ENCODE results near the gene CACFD1. TPM values are rescaled to one million over a fixed set of nuclear protein-coding genes. Genes with fewer than 3 reads are reported as not detected.

CACFD1 gene
- total RNA-seq, 1 donor = 4.4 TPM

GRCh38 chr9:133428617-133429101 is 31.1 kb upstream of the CACFD1 start:
- no peak for TF ChIP-seq CTCF (IDR thresholded peaks at IDR 0.05; ENCODE audit: insufficient read depth, low read length)
- H3K4me3 ChIP-seq (ENCODE audit: low read depth, low read length) = peak overlapping the region; percentile 28
- DNase-seq (ENCODE audit: low read depth) = no peak

DNA sequence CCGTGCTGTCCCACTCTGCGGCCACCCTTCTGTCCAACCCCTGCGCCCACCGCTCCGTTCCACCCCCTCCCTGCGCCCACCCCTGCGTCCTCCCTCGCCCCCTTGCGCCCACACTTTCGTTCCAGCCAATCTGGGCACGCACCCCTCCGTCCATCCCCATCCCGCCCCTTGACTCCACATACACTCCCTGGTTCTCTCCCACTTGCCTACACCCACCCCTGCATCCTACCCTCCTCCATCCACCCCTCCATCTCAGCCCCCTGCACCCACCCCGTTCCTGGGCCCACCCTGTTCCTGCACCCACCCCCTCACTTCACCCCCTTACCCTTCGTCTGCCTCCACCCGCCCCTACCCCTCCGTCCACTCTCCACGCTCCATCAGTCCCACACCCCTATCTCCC is 30.6 kb upstream of the CACFD1 start:
- TF ChIP-seq CTCF (IDR thresholded peaks at IDR 0.05; ENCODE audit: insufficient read depth, low read length) = no peak
- no peak overlapping the region for H3K4me3 ChIP-seq (ENCODE audit: low read depth, low read length)
- DNase-seq (ENCODE audit: low read depth) = no peak

DNA sequence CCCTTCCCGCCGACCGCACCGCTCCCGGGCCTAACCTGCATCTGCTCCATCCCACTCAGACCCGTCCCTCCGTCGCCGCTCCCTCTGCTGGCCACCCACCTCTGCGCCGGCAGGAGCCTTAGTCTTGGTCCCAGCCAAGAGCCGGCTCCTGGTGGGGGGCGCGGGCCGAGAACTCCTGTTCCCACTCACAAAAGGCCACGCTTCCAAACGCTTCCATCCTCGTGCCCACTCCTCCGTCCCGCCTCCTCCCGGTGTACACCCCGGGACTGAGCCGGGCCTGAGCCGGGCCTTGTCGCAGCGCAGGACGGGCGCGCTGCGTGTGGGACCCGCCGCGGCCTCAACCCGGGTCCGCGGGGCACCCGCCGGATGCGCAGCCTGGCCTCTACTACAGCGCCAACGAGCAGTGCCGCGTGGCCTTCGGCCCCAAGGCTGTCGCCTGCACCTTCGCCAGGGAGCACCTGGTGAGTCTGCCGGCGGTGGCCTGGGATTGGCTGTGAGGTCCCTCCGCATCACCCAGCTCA is 30.1 kb upstream of the CACFD1 start:
- H3K4me3 ChIP-seq (ENCODE audit: low read depth, low read length) = no peak overlapping the region
- no peak for DNase-seq (ENCODE audit: low read depth)
- TF ChIP-seq CTCF (IDR thresholded peaks at IDR 0.05; ENCODE audit: insufficient read depth, low read length) = peak; percentile 29

DNA sequence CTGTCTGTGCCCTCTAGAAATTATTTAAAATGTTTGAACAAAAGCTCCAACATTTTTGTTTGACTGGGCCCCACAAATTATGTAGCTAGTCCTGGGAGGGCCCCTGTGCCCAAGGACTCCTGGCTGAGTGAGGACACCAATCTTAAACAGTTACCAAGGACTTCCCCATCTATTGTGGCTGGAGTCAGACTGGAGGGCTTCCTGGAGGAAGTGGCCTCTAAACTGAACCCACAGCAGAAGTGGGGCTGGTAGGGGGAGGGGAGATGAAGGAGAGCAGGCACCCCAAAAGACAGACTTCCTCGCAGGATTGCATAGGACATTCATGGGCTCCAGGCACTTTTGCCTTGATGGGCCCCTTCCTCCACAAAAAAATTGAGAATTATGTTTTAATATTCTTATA is 29.5 kb upstream of the CACFD1 start:
- no peak for DNase-seq (ENCODE audit: low read depth)
- no peak for TF ChIP-seq CTCF (IDR thresholded peaks at IDR 0.05; ENCODE audit: insufficient read depth, low read length)
- no peak overlapping the region for H3K4me3 ChIP-seq (ENCODE audit: low read depth, low read length)

DNA sequence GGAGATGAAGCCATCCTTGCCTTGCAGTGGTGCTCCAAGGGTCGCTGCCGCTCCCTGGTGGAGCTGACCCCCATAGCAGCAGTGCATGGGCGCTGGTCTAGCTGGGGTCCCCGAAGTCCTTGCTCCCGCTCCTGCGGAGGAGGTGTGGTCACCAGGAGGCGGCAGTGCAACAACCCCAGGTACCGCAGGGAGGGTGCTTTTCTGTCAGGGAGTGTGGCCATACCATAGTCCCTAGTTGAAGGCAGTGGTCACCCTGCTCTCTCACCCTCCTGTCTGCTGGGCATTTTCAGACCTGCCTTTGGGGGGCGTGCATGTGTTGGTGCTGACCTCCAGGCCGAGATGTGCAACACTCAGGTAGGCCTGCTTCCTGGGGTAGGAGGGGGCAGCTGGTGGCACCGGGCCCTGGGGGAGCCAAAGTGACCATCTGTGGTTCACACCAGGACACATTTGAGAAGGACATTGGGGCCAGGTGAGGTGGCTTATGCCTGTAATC is 26.4 kb upstream of the CACFD1 start:
- no peak for TF ChIP-seq CTCF (IDR thresholded peaks at IDR 0.05; ENCODE audit: insufficient read depth, low read length)
- no peak for DNase-seq (ENCODE audit: low read depth)
- no peak overlapping the region for H3K4me3 ChIP-seq (ENCODE audit: low read depth, low read length)

GRCh38 chr9:133436681-133437080 is 23.1 kb upstream of the CACFD1 start:
- no peak overlapping the region for H3K4me3 ChIP-seq (ENCODE audit: low read depth, low read length)
- no peak for DNase-seq (ENCODE audit: low read depth)
- TF ChIP-seq CTCF (IDR thresholded peaks at IDR 0.05; ENCODE audit: insufficient read depth, low read length) = no peak

All from fibroblast of the aortic adventitia (primary cell).